Esophagus squamous epithelium (tissue), 5 donors: ENCODE data around the gene SPRED1. TPM values are rescaled to one million over a fixed set of nuclear protein-coding genes. Genes with fewer than 3 reads are reported as not detected.
"Not testable (repeated sequence)": the region's sequence is repeated elsewhere in the genome, so short reads cannot be mapped to it uniquely, and the experiment has no call there.

Experiments used
- DNase-seq: peaks from one replicate; lab custom pipeline; 2025; lab: John Stamatoyannopoulos, UW
- H3K27ac ChIP-seq, 4 donors: fragments of 200-600 bp; sonication (generic); one replicate each; pipeline ENCODE4 v1.5.1; 2016 to 2019; ENCODE audit warnings: mild to moderate bottlenecking in 1 of 4
- H3K27me3 ChIP-seq, 4 donors: fragments of 200-600 bp; sonication (generic); 1 replicate in 3 of 4; 2 replicates in 1 of 4; pipeline versions ENCODE4 v1.5.1 to v1.6.0; 2017 to 2021; ENCODE audit warnings: antibody characterized with exemption in 1 of 4
- H3K36me3 ChIP-seq, 3 donors: fragments of 200-600 bp; sonication (generic); one replicate each; pipeline ENCODE4 v1.5.1; 2016 to 2019
- H3K4me1 ChIP-seq, 3 donors: fragments of 200-600 bp; sonication (generic); one replicate each; pipeline ENCODE4 v1.5.1; 2017 to 2019
- H3K4me3 ChIP-seq, 4 donors: fragments of 200-600 bp; sonication (generic); 1 replicate in 3 of 4; 2 replicates in 1 of 4; pipeline ENCODE4 v1.5.1; 2016 to 2019; ENCODE audit warnings: mild to moderate bottlenecking in 2 of 4, moderate library complexity in 1 of 4
- H3K9me3 ChIP-seq, 3 donors: fragments of 200-600 bp; sonication (generic); one replicate each; pipeline ENCODE4 v1.5.1; 2016 to 2019
- CTCF ChIP-seq, 6 experiments: fragments of 450-650 bp in 4 of 6; fragments of 200-600 bp in 2 of 6; sonication (generic) in 2 of 6; IDR thresholded peaks; one replicate each; pipeline ENCODE4 v1.5.1; 2016 to 2019; ENCODE audit warnings: antibody characterized with exemption in 6 of 6, mild to moderate bottlenecking in 4 of 6, moderate library complexity in 4 of 6
- POLR2A ChIP-seq, 4 donors: fragments of 450-650 bp; IDR thresholded peaks; one replicate each; pipeline ENCODE4 v1.6.1; 2017; ENCODE audit warnings: antibody characterized with exemption in 4 of 4, mild to moderate bottlenecking in 4 of 4, moderate library complexity in 3 of 4
- WGBS, 2 donors: methylation state at CpG; one replicate each; pipeline ENCODE4 v1.1.5; 2018; 5-methylcytosine and 5-hydroxymethylcytosine counted together
- intact Hi-C: fragments of 100-400 bp; cut with DNase I; formaldehyde crosslinking; loops from one replicate; pipeline ENCODE4 v1.15.0; 2022
- total RNA-seq, 4 donors: library from RNA; depleted of rRNA; stranded (reverse); fragments of >200 nt; gene quantifications; one replicate each; pipeline ENCODE4 v1.1.0, GENCODE V29; 2016
- donor health status: DM: yes; HTN: yes; CAD: no.

The SPRED1 gene
- total RNA-seq, 4 donors from 2014 or later = 4.3 to 16.4 (median 9.3) TPM

DNA sequence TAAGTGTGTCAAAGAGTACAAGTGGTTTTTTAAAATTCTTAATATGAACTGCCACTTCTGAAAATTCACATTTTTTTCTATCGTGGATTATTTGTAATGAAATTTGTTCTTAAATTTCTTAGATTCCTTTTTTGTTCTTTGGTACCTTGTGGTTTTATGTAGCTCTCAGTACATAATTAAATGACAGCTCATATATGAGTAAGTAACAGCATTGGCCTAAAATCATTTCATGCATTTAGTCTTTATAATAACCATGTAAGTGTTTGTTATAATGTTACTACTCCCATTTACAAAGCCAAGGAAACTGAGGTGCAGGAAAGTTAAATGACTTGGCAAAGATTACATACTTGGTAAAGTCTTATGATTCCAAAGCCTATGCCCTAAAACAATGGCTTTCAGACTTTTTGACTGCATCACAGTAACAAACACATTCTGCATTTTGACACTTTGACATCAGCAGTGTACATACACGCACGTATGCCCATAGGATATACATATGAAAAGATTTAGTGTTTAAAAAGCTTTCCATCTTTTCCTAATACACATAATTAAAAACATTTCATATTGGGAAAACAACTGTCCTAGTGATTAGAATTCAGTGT, 14.9 kb downstream of the SPRED1 start:
- TF ChIP-seq CTCF (IDR thresholded peaks at IDR 0.05) = no peak
- TF ChIP-seq POLR2A (IDR thresholded peaks at IDR 0.05) = no peak
- H3K27ac ChIP-seq = no peak overlapping the region
- DNase-seq = no peak
- H3K4me1 ChIP-seq = peaks cover 0 to 42% (median 8%) of the 10 kb centered on the region in 3 donors
- no peaks in the 10 kb centered on the region for H3K27me3 ChIP-seq
- intact Hi-C loops = no loop called here
- no peak overlapping the region for H3K4me3 ChIP-seq
- H3K9me3 ChIP-seq = no peaks in the 10 kb centered on the region
- H3K36me3 ChIP-seq = peaks cover 0 to 5% (median 0%) of the 10 kb centered on the region in 3 donors
- WGBS, 2 donors = 61 to 69% methylated on average over 3 of the region's 3 CpGs

- TF ChIP-seq POLR2A (IDR thresholded peaks at IDR 0.05) = no peak
- DNase-seq = no peak
- Histone ChIP-seq H3K4me3 (no peak overlapping the region), H3K36me3 (peaks cover 0 to 5% (median 0%) of the 10 kb centered on the region in 3 donors), H3K27me3 (no peaks in the 10 kb centered on the region), H3K4me1 (peaks cover 0 to 38% (median 6%) of the 10 kb centered on the region in 3 donors), H3K27ac (no peak overlapping the region), H3K9me3 (no peaks in the 10 kb centered on the region)
- intact Hi-C loops = no loop called here
Measured at GRCh38 chr15:38271144-38271543, 18.5 kb downstream of the SPRED1 start.

DNA sequence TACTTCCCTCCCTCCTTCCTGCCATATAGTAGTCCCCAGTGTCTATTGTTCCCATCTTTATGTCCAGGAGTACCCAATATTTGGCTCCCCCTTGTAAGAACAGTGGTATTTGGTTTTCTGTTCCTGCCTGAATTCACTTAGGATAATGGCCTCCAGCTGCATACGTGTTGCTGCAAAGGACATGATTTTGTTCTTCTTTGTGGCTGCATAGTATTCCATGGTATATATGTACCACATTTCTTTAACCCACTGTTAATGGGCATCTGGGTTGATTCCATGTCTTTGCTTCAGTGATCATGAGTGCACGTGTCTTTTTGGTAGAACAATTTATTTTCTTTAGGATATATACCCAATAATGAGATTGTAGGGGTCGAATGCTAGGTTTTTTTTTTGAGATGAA, 19.3 kb downstream of the SPRED1 start:
- H3K9me3 ChIP-seq = no peaks in the 10 kb centered on the region
- no peak for DNase-seq
- TF ChIP-seq POLR2A (IDR thresholded peaks at IDR 0.05) (no peak), CTCF (IDR thresholded peaks at IDR 0.05) (no peak)
- H3K4me1 ChIP-seq = peaks cover 0 to 31% (median 0%) of the 10 kb centered on the region in 3 donors
- H3K27me3 ChIP-seq = no peaks in the 10 kb centered on the region
- H3K27ac ChIP-seq = no peak overlapping the region
- 85 to 94% methylated on average over 3 of the region's 3 CpGs for WGBS, 2 donors
- intact Hi-C loops = no loop called here
- no peak overlapping the region for H3K4me3 ChIP-seq
- peaks cover 0 to 5% (median 0%) of the 10 kb centered on the region in 3 donors for H3K36me3 ChIP-seq

GRCh38 chr15:38272431-38272830, 19.8 kb downstream of the SPRED1 start:
- intact Hi-C loops, H3K27ac ChIP-seq, H3K36me3 ChIP-seq, H3K4me3 ChIP-seq, H3K9me3 ChIP-seq, DNase-seq, H3K27me3 ChIP-seq: not testable (repeated sequence)
- WGBS, 2 donors = 79 to 81% methylated on average over 3 of the region's 3 CpGs
- peaks cover 0 to 25% (median 0%) of the 10 kb centered on the region in 3 donors for H3K4me1 ChIP-seq

- WGBS, 2 donors = 20 to 21% methylated on average over 1 of the region's 1 CpG
- TF ChIP-seq CTCF (IDR thresholded peaks at IDR 0.05) (no peak), POLR2A (IDR thresholded peaks at IDR 0.05) (no peak)
Measured at GRCh38 chr15:38274135-38274534, 21.5 kb downstream of the SPRED1 start.

GRCh38 chr15:38275959-38276358, 23.3 kb downstream of the SPRED1 start:
- no peak overlapping the region for H3K27ac ChIP-seq
- H3K4me1 ChIP-seq = peaks cover 0 to 30% (median 0%) of the 10 kb centered on the region in 3 donors
- TF ChIP-seq CTCF (IDR thresholded peaks at IDR 0.05) = no peak
- TF ChIP-seq POLR2A (IDR thresholded peaks at IDR 0.05) = no peak
- WGBS, 2 donors = 34 to 50% methylated on average over 2 of the region's 2 CpGs
- H3K4me3 ChIP-seq = no peak overlapping the region
- intact Hi-C loops = no loop called here
- no peaks in the 10 kb centered on the region for H3K27me3 ChIP-seq
- no peak for DNase-seq
- no peaks in the 10 kb centered on the region for H3K36me3 ChIP-seq
- no peaks in the 10 kb centered on the region for H3K9me3 ChIP-seq

More at GRCh38 chr15:38274135-38274534, 21.5 kb downstream of the SPRED1 start:
- peaks cover 0 to 2% (median 0%) of the 10 kb centered on the region in 3 donors for H3K36me3 ChIP-seq
- DNase-seq = no peak
- H3K27ac ChIP-seq = no peak overlapping the region
- no peaks in the 10 kb centered on the region for H3K9me3 ChIP-seq
- H3K27me3 ChIP-seq = no peaks in the 10 kb centered on the region
- H3K4me1 ChIP-seq = peaks cover 0 to 19% (median 0%) of the 10 kb centered on the region in 3 donors
- intact Hi-C loops = no loop called here
- H3K4me3 ChIP-seq = no peak overlapping the region

DNA sequence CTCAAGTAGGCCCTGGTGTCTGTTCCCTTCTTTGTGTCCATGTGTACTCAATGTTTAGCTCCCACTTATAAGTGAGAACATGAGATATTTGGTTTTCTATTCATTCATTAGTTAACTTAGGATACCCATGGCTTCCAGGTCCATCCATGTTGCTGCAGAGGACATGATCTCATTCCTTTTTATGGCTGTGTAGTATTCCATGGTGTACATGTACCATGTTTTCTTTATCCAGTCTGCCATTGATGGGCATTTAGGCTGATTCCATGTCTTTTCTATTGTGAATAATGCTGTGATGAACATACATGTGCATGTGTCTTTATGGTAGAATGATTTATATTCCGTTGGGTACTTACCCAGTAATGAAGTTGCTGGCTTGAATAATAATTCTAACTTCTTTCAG, 24.6 kb downstream of the SPRED1 start:
- WGBS, 2 donors = 0% methylated on average over 1 of the region's 1 CpG; no CpG with 5 or more reads in 1 of the 2 donors
- H3K9me3 ChIP-seq, H3K27me3 ChIP-seq, DNase-seq, H3K27ac ChIP-seq, H3K36me3 ChIP-seq, intact Hi-C loops, H3K4me3 ChIP-seq: not testable (repeated sequence)
- peaks cover 0 to 30% (median 0%) of the 10 kb centered on the region in 3 donors for H3K4me1 ChIP-seq
